Parathyroid adenoma (tissue), 2 donors: ENCODE results near the gene BCL10.

ENCODE experiments used
- H2AFZ ChIP-seq: fragments of 300-600 bp; sonication (generic); one replicate; pipeline ENCODE4 v1.7.0; 2017; ENCODE audit warnings: antibody characterized with exemption, mild to moderate bottlenecking
- H3K27ac ChIP-seq: fragments of 300-600 bp; sonication (generic); one replicate; pipeline ENCODE4 v1.7.0; 2017
- H3K27me3 ChIP-seq: fragments of 300-600 bp; sonication (generic); one replicate; pipeline ENCODE4 v1.7.0; 2017; ENCODE audit warnings: low read length; ENCODE audit not compliant: control insufficient read depth, insufficient read depth
- H3K36me3 ChIP-seq: fragments of 300-600 bp; sonication (generic); one replicate; pipeline ENCODE4 v1.7.0; 2017; ENCODE audit warnings: low read length; ENCODE audit not compliant: control insufficient read depth, insufficient read depth
- H3K4me1 ChIP-seq: fragments of 300-600 bp; sonication (generic); one replicate; pipeline ENCODE4 v1.7.0; 2017; ENCODE audit warnings: control low read depth
- H3K4me2 ChIP-seq: fragments of 300-600 bp; sonication (generic); one replicate; pipeline ENCODE4 v1.7.0; 2017; ENCODE audit warnings: low read length
- H3K4me3 ChIP-seq: fragments of 300-600 bp; sonication (generic); one replicate; pipeline ENCODE4 v1.7.0; 2017; ENCODE audit warnings: low read depth, low read length
- H3K79me2 ChIP-seq: fragments of 300-600 bp; sonication (generic); one replicate; pipeline ENCODE4 v1.7.0; 2017; ENCODE audit warnings: control low read depth
- H3K9ac ChIP-seq: fragments of 300-600 bp; sonication (generic); one replicate; pipeline ENCODE4 v1.7.0; 2017; ENCODE audit warnings: mild to moderate bottlenecking
- H3K9me3 ChIP-seq: fragments of 300-600 bp; sonication (generic); one replicate; pipeline ENCODE4 v1.7.0; 2017; ENCODE audit warnings: low read length; ENCODE audit not compliant: control insufficient read depth
- CTCF ChIP-seq: fragments of 300-600 bp; sonication (generic); IDR thresholded peaks from one replicate; pipeline ENCODE4 v1.7.0; 2017; ENCODE audit warnings: antibody characterized with exemption, mild to moderate bottlenecking
- donor health status: primary hyperparathyroidism.

BCL10 gene

DNA sequence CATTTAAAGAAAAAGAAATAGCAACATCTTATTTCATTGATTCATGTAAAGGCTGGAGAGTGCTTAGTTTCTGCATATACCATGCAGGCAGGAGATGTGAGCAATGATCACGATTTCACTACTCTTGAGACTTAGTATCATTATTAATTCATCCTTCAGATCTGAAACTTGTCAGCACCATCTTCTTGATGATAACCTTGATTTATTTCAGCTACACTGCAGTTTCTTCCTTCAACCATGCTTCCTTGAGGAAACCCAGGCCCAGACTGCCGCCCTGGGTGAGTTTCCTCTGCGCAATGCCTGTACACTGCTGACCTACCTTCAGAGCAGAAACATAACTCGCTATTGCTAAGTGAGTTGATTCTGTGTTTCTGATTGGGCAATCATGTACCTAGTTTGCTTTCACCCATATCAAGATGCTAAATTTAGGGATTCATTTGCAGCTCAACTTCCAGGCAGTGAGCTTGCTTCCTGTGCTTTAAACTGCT lies 13.5 kb upstream of the BCL10 start:
- Histone ChIP-seq H2AFZ (no peak overlapping the region), H3K4me3 (no peak overlapping the region), H3K36me3 (no peaks in the 10 kb centered on the region), H3K9ac (no peak overlapping the region), H3K27ac (no peak overlapping the region), H3K4me2 (no peak overlapping the region), H3K27me3 (no peaks in the 10 kb centered on the region), H3K79me2 (no peaks in the 10 kb centered on the region), H3K9me3 (no peaks in the 10 kb centered on the region), H3K4me1 (no peaks in the 10 kb centered on the region)
- no peak for TF ChIP-seq CTCF

DNA sequence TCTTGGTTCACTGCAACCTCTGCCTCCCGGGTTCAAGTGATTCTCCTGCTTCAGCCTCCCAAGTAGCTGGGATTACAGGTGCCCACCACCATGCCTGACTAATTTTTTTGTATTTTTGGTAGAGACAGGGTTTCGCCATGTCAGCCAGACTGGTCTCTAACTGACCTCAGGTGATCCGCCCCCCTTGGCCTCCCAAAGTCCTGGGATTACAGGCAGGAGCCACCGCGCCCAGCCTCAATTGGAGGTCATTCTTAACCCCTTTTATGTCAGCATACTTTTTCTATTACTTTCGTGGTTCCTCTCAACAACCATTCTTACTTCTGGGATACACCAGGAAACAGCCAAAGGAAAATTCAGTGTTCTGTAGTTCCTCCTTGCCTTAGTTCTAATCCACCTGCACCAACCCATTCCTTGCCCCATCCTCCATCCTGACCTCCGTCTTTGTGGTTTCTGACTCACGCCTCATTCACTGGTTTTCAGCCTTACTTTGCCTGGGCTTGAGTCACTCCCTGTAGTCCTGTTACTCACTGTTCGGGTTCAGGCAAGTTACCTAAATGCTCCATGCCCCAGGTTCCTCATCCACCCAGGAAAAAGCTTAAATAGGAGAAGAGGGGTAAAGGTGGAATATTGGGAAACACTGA lies 12.9 kb upstream of the BCL10 start:
- H3K9me3 ChIP-seq = no peaks in the 10 kb centered on the region
- H3K4me1 ChIP-seq = no peaks in the 10 kb centered on the region
- H3K4me3 ChIP-seq = no peak overlapping the region
- TF ChIP-seq CTCF = no peak
- no peaks in the 10 kb centered on the region for H3K27me3 ChIP-seq
- no peak overlapping the region for H3K4me2 ChIP-seq
- no peaks in the 10 kb centered on the region for H3K79me2 ChIP-seq
- no peaks in the 10 kb centered on the region for H3K36me3 ChIP-seq
- no peak overlapping the region for H3K27ac ChIP-seq
- no peak overlapping the region for H3K9ac ChIP-seq
- H2AFZ ChIP-seq = no peak overlapping the region

DNA sequence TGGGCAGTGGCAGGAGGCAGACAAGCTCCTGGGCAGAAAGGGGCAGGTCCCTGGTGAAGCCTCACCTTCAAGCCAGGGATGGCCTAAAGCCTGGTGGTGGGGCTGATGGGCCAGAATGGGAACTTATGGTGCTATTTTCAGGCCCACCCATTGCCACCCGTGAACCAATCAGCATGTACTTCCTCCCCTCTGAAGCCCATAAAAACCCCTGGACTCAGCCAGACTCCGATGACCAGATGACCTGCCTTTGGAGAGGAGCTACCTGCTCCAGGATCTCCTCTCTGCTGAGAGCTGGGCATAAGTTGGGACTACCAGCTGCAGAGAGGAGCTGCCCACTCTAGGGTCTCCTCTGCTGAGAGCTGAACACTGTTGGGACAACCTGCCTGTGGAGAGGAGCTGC lies 7.8 kb upstream of the BCL10 start:
- Histone ChIP-seq H3K4me3 (no peak overlapping the region), H3K4me1 (no peaks in the 10 kb centered on the region), H2AFZ (no peak overlapping the region), H3K9ac (no peak overlapping the region), H3K27ac (no peak overlapping the region), H3K27me3 (no peaks in the 10 kb centered on the region), H3K4me2 (no peak overlapping the region), H3K36me3 (no peaks in the 10 kb centered on the region), H3K79me2 (no peaks in the 10 kb centered on the region), H3K9me3 (no peaks in the 10 kb centered on the region)
- TF ChIP-seq CTCF = no peak

GRCh38 chr1:85283475-85284199 lies 7.2 kb upstream of the BCL10 start:
- Histone ChIP-seq H3K36me3 (no peaks in the 10 kb centered on the region), H3K4me1 (no peaks in the 10 kb centered on the region), H3K27ac (no peak overlapping the region), H3K27me3 (no peaks in the 10 kb centered on the region), H2AFZ (no peak overlapping the region), H3K9ac (no peak overlapping the region), H3K4me3 (no peak overlapping the region), H3K79me2 (no peaks in the 10 kb centered on the region), H3K9me3 (no peaks in the 10 kb centered on the region), H3K4me2 (no peak overlapping the region)
- TF ChIP-seq CTCF = no peak
